Measurements from ENCODE around the gene KLK1.
"Not testable (repeated sequence)": the region's sequence is repeated elsewhere in the genome, so short reads cannot be mapped to it uniquely, and the experiment has no call there.

- not testable (repeated sequence) for TF ChIP-seq CTCF, POLR2A (IDR thresholded peaks at IDR 0.05)
These were observed 50.7 kb downstream of the KLK1 start for GRCh38 chr19:50772912-50773311.
